Glutamatergic neuron (in vitro differentiated cells): Measurements from ENCODE around the gene EXOC6B. TPM values are rescaled to one million over a fixed set of nuclear protein-coding genes. Genes with fewer than 3 reads are reported as not detected.

Experiments
- DNase-seq: peaks from one replicate; pipeline ENCODE4 v3.0.0; 2022
- H3K27ac Mint-ChIP-seq: one replicate; pipeline ENCODE4 v1.8.0; 2020; ENCODE audit warnings: mild to moderate bottlenecking, mixed read lengths, inconsistent platforms; ENCODE audit not compliant: unreplicated experiment
- H3K27me3 Mint-ChIP-seq: one replicate; pipeline ENCODE4 v1.8.0; 2020; ENCODE audit warnings: mild to moderate bottlenecking, moderate library complexity, mixed read lengths, inconsistent platforms; ENCODE audit not compliant: unreplicated experiment
- H3K36me3 Mint-ChIP-seq: one replicate; pipeline ENCODE4 v1.8.0; 2020; ENCODE audit warnings: mild to moderate bottlenecking, mixed read lengths, inconsistent platforms; ENCODE audit not compliant: unreplicated experiment
- H3K4me1 Mint-ChIP-seq: one replicate; pipeline ENCODE4 v1.8.0; 2020; ENCODE audit warnings: mild to moderate bottlenecking, low read depth, mixed read lengths, inconsistent platforms; ENCODE audit not compliant: unreplicated experiment
- H3K4me3 Mint-ChIP-seq: one replicate; pipeline ENCODE4 v1.8.0; 2020; ENCODE audit warnings: mild to moderate bottlenecking, mixed read lengths, inconsistent platforms; ENCODE audit not compliant: unreplicated experiment
- H3K9me3 Mint-ChIP-seq: one replicate; pipeline ENCODE4 v1.8.0; 2020; ENCODE audit warnings: mild to moderate bottlenecking, moderate library complexity, mixed read lengths, inconsistent platforms; ENCODE audit not compliant: unreplicated experiment
- CTCF ChIP-seq: fragments of 200-600 bp; sonication (generic); IDR thresholded peaks from one replicate; pipeline ENCODE4 v1.5.0; 2021; ENCODE audit not compliant: partially characterized antibody, unreplicated experiment
- total RNA-seq: library from RNA; stranded (reverse); fragmentation: NEBNext Ultra II Directional; extraction: Animal tissue kit (Norgen Biotek cat#: 25700); gene quantifications from one replicate; pipeline ENCODE4 v1.2.1, GENCODE V29; 2021; ENCODE audit not compliant: unreplicated experiment

The EXOC6B gene
- total RNA-seq, 1 donor from 2014 or later = 34.5 TPM

GRCh38 chr2:72581560-72582181 lies 244.2 kb downstream of the EXOC6B start:
- peaks cover 3% of the 10 kb centered on the region for H3K9me3 Mint-ChIP-seq
- DNase-seq = no peak
- peaks cover 1% of the 10 kb centered on the region for H3K27me3 Mint-ChIP-seq
- H3K27ac Mint-ChIP-seq = no peak overlapping the region
- no peaks in the 10 kb centered on the region for H3K4me1 Mint-ChIP-seq
- no peaks in the 10 kb centered on the region for H3K36me3 Mint-ChIP-seq
- no peak overlapping the region for H3K4me3 Mint-ChIP-seq
- no peak for TF ChIP-seq CTCF

DNA sequence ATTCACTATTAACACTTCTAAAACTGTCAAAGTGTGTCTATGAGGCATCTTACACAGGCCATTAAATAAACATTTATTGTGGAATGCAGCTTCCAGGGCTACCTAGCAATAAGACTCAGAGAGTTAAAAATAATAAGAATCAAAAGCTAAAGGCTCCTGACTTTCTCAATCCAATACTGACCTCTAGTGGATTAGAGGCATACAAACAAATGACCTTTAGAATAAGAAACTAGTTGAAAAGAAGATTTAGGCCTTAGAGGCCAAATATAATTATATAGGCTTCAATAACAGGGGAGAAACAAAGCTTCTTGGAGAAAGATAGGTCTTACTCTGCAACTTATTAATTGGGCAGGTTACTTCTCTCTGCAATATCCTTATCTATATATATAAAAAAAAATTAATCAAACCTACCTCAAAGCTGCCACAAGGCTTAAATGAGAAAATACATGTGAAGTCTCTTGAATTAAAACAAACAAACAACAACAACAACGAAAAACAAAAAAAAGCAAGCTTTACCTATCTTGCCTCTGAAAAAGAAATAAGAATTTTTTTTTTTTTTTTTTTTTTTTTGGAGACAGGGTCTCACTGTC lies 246.1 kb downstream of the EXOC6B start:
- Mint-ChIP-seq H3K36me3 (no peaks in the 10 kb centered on the region), H3K4me3 (no peak overlapping the region), H3K9me3 (peaks cover 3% of the 10 kb centered on the region), H3K4me1 (no peaks in the 10 kb centered on the region), H3K27me3 (peaks cover 1% of the 10 kb centered on the region), H3K27ac (no peak overlapping the region)
- peak; percentile 65 for TF ChIP-seq CTCF
- no peak for DNase-seq

DNA sequence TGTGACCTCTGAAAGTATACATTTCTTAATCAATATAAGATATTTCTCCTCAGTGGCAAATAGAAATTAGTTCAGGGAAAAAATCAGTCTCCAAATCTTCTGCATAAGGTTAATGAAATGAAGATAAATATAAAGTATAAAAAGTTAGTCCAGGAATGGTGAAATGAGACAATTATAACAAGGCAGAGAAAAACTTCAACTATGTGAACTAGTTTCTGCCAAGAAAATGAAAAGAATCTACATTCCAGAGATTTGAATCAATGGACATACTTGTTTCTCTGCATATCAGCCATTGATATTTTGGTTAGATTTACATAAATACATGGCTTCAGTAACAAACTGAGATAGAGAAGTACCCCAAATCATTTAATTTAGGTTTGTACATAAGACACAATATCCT lies 249.0 kb downstream of the EXOC6B start:
- no peaks in the 10 kb centered on the region for H3K4me1 Mint-ChIP-seq
- no peak for DNase-seq
- H3K9me3 Mint-ChIP-seq = peaks cover under 1% of the 10 kb centered on the region
- no peaks in the 10 kb centered on the region for H3K27me3 Mint-ChIP-seq
- no peak overlapping the region for H3K27ac Mint-ChIP-seq
- H3K36me3 Mint-ChIP-seq = no peaks in the 10 kb centered on the region
- no peak overlapping the region for H3K4me3 Mint-ChIP-seq
- no peak for TF ChIP-seq CTCF

DNA sequence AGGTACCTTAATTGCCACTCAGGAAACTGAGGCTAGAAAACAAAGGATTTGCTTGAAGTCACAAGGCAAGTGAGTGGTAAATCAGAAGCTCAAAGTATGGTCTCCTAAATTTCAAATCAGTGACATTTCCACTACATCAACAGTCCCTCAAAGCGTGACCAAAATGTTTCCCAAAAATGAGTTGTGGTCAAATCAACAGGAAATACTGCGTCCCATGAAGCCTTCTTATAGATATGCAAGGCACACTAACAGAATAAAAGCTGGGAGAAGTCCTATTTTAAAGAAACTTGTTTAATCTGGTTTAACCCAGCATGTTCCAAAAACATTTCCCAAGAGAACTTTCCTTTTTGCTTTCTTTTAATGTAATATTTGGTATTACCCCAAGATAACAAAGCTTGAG lies 249.4 kb downstream of the EXOC6B start:
- H3K9me3 Mint-ChIP-seq = no peaks in the 10 kb centered on the region
- DNase-seq = no peak
- H3K4me1 Mint-ChIP-seq = no peaks in the 10 kb centered on the region
- no peaks in the 10 kb centered on the region for H3K27me3 Mint-ChIP-seq
- no peak overlapping the region for H3K27ac Mint-ChIP-seq
- H3K36me3 Mint-ChIP-seq = no peaks in the 10 kb centered on the region
- H3K4me3 Mint-ChIP-seq = no peak overlapping the region
- no peak for TF ChIP-seq CTCF

DNA sequence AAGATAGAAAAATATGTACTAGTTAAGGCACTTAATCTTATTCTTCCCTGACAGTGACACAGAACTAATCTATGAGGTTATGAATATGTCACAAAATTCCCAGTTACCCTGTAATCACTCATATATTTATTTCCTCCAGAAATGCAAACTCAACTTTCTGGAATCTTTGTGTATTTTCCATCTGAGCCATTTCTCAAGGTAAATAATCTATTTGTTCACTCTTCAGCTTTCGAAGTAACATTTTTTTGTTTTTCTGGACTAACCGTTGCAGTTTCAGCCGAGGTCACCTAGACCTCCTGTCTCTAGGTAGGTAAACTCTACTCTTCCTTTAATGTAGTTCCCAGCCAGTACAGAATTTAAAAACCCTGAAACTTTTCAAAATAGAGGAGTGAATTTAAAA lies 250.9 kb downstream of the EXOC6B start:
- H3K27ac Mint-ChIP-seq = no peak overlapping the region

More for the DNA sequence above, 250.9 kb downstream of the EXOC6B start:
- TF ChIP-seq CTCF = no peak
- Mint-ChIP-seq H3K27me3 (no peaks in the 10 kb centered on the region), H3K4me1 (no peaks in the 10 kb centered on the region), H3K4me3 (no peak overlapping the region), H3K9me3 (no peaks in the 10 kb centered on the region), H3K36me3 (no peaks in the 10 kb centered on the region)
- no peak for DNase-seq
